ENCODE data around the gene C17orf113.

The C17orf113 gene

GRCh38 chr17:42050393-42051012 lies at the start of gene C17orf113:
Gene C17orf113 (minus strand): TSS chr17:42050601. CDS start chr17:42043376, 7,225 bp downstream.
- peak; percentile 12 to 14 for DNase-seq (ENCODE audit: low read depth in 2 of 2)

- no peak for DNase-seq (ENCODE audit: low read depth in 2 of 2)
Measured at GRCh38 chr17:42098730-42099399, 48.5 kb upstream of the C17orf113 start.

GRCh38 chr17:42097691-42098631 lies 47.6 kb upstream of the C17orf113 start, which contains the start of gene ZNF385C:
Gene ZNF385C (minus strand): TSS chr17:42098473. CDS start chr17:42063056, 35,417 bp downstream.
- DNase-seq (ENCODE audit: low read depth in 2 of 2), result no peak

DNA sequence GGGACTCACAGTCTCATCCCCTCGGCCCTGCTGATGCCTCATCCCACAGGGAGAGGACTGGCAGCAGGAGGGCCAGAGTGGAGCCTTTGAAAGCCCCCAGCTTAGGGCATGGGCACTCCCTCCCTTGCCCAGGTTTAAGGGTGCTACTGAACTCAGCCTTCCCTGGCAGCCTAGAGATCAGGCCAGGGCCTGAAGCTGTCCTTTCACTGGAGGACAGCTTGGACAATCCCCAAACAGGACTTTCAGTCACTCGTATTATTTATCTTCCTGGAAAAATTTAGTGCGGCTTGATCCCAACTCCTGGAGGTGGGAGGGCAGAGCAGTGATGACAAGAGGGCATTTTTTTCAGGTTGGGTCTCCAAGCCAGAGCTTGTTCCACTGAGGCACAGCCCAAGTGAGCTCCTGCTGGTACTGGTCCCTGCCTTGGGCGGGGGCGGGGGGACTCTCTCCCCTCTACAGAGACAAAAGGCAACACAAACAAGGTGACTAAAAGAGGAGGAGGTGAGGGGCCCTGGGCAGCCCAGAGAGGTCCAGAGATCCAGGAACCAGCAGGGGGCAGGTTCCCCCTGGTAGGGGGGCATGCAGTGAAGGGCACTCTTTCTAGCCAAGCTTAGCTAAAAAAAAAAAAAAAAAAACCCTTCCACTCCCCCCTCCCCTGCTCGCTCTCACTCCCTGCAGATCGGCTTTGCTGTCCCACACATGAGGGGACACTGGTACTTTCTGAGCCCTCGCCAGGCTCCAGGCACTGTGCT lies 46.1 kb upstream of the C17orf113 start:
- DNase-seq (ENCODE audit: low read depth in 2 of 2), result no peak

- no peak for DNase-seq (ENCODE audit: low read depth in 2 of 2)
Measured at GRCh38 chr17:42094375-42095069, 44.1 kb upstream of the C17orf113 start.

- DNase-seq (ENCODE audit: low read depth in 2 of 2), result no peak
Measured at GRCh38 chr17:42092939-42093338, 42.5 kb upstream of the C17orf113 start.

GRCh38 chr17:42090964-42091790 lies 40.8 kb upstream of the C17orf113 start:
- no peak for DNase-seq (ENCODE audit: low read depth in 2 of 2)

GRCh38 chr17:42088736-42089135 lies 38.3 kb upstream of the C17orf113 start:
- no peak for DNase-seq (ENCODE audit: low read depth in 2 of 2)

- DNase-seq (ENCODE audit: low read depth in 2 of 2), result no peak
Measured at GRCh38 chr17:42087736-42088705, 37.6 kb upstream of the C17orf113 start.

GRCh38 chr17:42087042-42087701 lies 36.8 kb upstream of the C17orf113 start:
- no peak for DNase-seq (ENCODE audit: low read depth in 2 of 2)

DNA sequence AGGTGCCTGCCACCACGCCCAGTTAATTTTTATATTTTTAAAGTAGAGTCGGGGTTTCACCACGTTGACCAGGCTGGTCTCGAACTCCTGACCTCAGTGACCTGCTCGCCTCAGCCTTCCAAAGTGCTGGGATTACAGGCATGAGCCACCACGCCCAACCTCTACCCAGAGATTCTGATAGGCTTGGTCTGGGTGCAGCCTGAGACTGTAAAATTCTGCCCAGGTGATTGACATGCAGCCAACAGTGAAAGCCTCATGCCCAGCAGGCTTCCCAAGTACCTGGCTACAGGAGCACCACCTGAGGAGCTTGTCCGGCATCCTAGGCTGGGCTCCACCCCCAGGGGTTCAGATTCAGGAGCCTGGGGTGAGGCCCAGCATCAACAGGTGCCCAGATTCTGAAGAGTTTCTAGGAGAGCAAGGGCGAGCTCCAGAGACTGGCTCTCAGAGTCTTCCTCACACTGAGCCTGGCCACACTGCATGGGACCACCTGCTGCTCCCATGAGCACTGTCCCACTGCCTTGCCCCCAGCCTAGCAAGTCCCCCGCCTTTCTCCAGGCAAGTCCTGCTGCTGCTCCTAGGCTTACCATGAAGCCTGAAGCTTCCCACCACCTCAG lies 31.2 kb upstream of the C17orf113 start:
- DNase-seq (ENCODE audit: low read depth in 2 of 2), result no peak

GRCh38 chr17:42079541-42079940 lies 29.1 kb upstream of the C17orf113 start:
- no peak for DNase-seq (ENCODE audit: low read depth in 2 of 2)

GRCh38 chr17:42078396-42079043 lies 28.1 kb upstream of the C17orf113 start:
- no peak for DNase-seq (ENCODE audit: low read depth in 2 of 2)

DNA sequence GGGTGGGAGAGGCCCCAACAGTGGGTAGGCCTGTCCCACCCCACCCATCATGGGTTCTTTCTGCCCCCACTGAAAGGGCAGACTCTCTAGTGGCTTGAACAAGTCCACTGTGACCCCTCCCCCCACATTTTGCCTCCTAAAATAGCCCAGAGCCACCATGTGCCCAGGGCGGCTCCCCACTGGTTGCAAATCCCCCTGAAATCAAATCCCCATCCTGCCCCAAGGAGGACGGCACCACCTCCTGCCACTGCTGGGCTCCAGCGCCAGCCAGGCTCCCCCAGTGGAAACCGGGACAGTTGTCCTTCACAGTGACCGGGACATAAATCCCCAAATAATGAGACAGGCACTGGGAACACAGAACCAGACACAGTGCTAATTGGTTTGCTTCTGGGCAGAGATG lies 27.4 kb upstream of the C17orf113 start:
- DNase-seq (ENCODE audit: low read depth in 2 of 2), result no peak

DNA sequence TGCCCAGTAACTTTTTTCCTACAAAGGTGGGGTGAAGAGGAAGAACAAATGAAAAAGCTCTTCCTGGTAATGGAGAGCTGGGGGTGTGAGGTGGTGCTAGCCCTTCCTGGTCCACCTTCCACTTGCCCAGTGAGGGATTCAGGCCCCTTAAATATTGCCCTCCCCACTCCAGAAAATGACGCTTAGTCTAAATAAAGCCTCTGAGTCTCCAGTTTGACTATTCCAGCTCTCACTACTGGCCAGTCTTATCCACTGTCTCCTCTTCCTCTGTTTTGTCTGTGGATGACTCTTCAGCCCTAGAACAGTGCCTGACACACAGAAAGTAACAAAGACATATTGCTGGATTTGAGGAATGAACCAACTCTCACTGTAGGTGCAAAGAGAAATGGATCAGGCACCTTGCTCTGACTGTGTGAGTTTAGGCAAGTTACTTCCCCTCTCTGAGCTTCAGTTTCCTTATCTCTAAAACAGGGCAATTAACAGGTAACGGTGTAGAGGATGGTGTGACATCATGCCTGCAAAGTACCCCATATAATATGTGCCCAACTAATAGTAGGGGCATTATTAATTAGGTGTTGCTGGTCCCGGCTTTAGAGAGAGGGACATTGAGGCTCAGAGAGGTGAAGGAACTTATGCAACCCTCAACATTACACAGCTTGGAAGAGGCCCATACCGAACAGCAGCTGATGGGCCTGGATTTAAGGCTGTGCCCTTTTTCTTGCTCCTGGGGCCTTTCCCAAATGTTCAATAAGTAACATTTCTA lies 26.6 kb upstream of the C17orf113 start:
- no peak for DNase-seq (ENCODE audit: low read depth in 2 of 2)

- DNase-seq (ENCODE audit: low read depth in 2 of 2), result no peak
Measured at GRCh38 chr17:42075789-42076188, 25.4 kb upstream of the C17orf113 start.

All from stimulated activated CD8-positive, alpha-beta memory T cell treated with anti-CD3 and anti-CD28 coated beads, Interleukin-15, amount 100 ng/mL, for 48 hours (primary cell).